A549 treated with Hydrocortisone at 1 μM for 4 hours (cell line): ENCODE results near the gene RWDD2A. TPM values are rescaled to one million over a fixed set of nuclear protein-coding genes. Genes with fewer than 3 reads are reported as not detected.

Experiments used
- total RNA-seq: library from RNA; stranded (reverse); fragments of 200-300 nt; extraction: Qiagen RNA extraction; gene quantifications from 5 replicates; pipeline ENCODE4 v1.2.3, GENCODE V29; 2022

RWDD2A gene
- total RNA-seq: 1.4 to 1.8 TPM (median 1.6 TPM) in 5 replicates

DNA sequence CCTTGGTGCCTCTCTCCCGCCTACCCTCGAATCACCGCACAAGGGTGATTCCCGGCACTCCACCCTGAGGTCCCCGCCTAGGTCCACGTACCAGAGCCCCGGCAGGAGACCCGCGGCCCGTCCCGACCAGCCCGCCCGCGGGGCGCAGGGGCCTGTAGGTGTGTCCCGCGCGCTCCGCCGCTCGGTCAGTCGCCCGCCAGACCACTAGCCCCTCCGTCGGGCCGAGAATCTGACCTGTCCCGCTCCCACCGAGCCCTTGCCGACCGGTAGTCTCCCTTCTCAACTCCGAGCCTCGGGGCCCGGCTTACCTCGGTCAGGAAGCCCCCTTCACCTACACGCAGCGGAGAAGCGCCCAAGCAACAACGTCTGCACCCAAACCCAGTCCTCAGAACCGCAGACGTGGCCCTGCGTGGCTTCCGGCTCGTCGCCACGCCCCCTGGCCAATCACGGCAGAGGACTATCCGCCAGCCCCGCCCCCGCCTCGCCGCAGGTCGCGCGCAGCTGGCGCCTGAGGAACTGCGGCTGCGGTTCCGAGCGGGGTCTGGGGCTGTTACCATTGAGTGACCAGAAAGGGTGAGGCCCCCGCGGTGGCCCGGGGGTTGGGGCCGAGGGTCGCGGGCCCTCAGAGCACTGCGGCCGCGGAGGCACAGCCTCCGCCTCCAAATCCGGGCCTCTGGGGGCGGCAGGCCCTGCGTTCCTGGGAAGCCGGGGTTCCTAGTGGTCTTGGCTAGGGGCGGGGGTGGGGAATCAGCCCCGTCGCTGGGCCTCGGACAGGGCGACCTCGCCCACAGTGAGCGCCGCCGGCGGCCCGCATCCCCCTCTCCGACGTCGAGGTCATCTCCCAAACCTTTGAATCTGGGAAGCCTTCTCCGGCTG is at the start of gene RWDD2A, which contains the start of gene PGM3:
Gene RWDD2A (plus strand): TSS at position 487 of the 876 bp plus-strand sequence. CDS start 1,095 bp downstream, outside the sequence.
Gene PGM3 (minus strand): TSS at position 395 of the 876 bp plus-strand sequence. CDS start 2,253 bp downstream, outside the sequence.

Other genes with a start within 250 kb of the RWDD2A start
- 2.8 to 4.2 TPM (median 3.2 TPM) in 5 replicates for gene UBE3D, start 127.5 kb upstream of the RWDD2A start, total RNA-seq
- 2.2 to 3.2 TPM (median 2.9 TPM) in 5 replicates for gene DOP1A, start 125.7 kb upstream of the RWDD2A start, total RNA-seq
- gene PGM3, start 92 bp upstream of the RWDD2A start, total RNA-seq: 24.4 to 33.3 TPM (median 25.7 TPM) in 5 replicates
- gene ME1, start 237.7 kb downstream of the RWDD2A start, total RNA-seq: 35.4 to 44.0 TPM (median 38.4 TPM) in 5 replicates